HCT116 (cell line): Measurements from ENCODE around the gene FSTL4.

Experiments
- ATF3 ChIP-seq: IDR thresholded peaks from 2 replicates; pipeline ENCODE4 v1.6.1; 2012
- EZH2 ChIP-seq: fragments of 200-600 bp; sonication (generic); IDR thresholded peaks from 2 replicates; pipeline ENCODE4 v1.6.1; 2017; ENCODE audit warnings: antibody characterized with exemption, mixed run types
- POLR2A ChIP-seq: IDR thresholded peaks from 2 replicates; pipeline ENCODE4 v1.7.0; 2011; ENCODE audit warnings: borderline replicate concordance; ENCODE audit not compliant: insufficient read depth, insufficient read length; ENCODE audit errors: extremely low read depth
- RAD21 ChIP-seq: IDR thresholded peaks from 2 replicates; pipeline ENCODE4 v1.6.1; 2012; ENCODE audit warnings: low read depth, mild to moderate bottlenecking

- TF ChIP-seq EZH2 (no peak), POLR2A (no peak), RAD21 (no peak), ATF3 (no peak)
Observed at GRCh38 chr5:133423011-133423617, 189.2 kb downstream of the FSTL4 start.
